ENCODE results near the gene DNAJC6.
"Not testable (repeated sequence)": the region's sequence is repeated elsewhere in the genome, so short reads cannot be mapped to it uniquely, and the experiment has no call there.

DNAJC6 gene

DNA sequence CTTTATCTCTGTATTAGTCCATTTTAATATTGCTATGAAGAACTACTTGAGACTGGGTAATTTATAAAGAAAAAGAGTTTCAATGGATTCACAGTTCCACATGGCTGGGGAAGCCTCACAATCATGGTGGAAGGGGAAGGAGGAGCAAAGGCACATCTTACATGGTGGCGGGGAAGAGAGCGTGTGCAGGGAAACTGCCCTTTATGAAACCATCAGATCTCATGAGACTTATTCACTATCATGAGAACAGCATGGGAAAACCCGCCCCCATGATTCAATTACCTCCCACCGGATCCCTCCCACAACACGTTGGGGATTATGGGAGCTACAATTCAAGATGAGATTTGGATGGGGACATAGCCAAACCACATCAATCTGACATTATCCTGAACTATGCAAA lies 75.1 kb downstream of the DNAJC6 start:
- not testable (repeated sequence) for H3K27ac ChIP-seq (ENCODE audit: low read depth, low read length, severe bottlenecking); H3K36me3 ChIP-seq (ENCODE audit: control insufficient read depth, insufficient read depth, low read length); H3K4me1 ChIP-seq (ENCODE audit: control insufficient read depth, insufficient read depth, low read length, poor library complexity, severe bottlenecking); H3K4me3 ChIP-seq (ENCODE audit: extremely low read depth, insufficient read depth, low read length, poor library complexity, severe bottlenecking); H3K9me3 ChIP-seq (ENCODE audit: control insufficient read depth, low read length)
- WGBS, 2 experiments (ENCODE audit: insufficient coverage in 2 of 2), result no CpG with 5 or more reads among the region's 5 CpGs

DNA sequence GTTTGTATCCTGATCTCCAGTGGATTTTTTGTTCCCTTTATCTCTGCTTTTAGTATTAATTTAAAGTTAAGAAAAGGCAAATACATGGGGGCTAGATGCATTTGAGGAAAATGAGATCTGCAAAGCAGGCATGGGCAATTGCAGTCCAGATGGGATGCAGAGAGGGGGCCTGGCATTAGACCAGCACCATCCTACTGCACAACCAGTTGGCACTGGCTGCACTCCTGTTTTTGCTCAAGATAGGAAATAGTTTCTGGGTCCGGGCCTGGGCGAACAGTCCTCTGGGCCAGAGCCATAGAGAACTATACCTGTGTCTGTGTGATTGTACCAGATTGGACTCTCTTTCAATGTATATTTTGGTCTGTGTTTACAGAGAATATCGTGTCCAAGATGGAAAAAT lies 77.1 kb downstream of the DNAJC6 start:
- H3K4me1 ChIP-seq (ENCODE audit: control insufficient read depth, insufficient read depth, low read length, poor library complexity, severe bottlenecking), result no peaks in the 10 kb centered on the region
- 87 to 90% methylated on average over 2 to 3 of the region's 3 CpGs for WGBS, 2 experiments (ENCODE audit: insufficient coverage in 2 of 2)
- no peak overlapping the region for H3K27ac ChIP-seq (ENCODE audit: low read depth, low read length, severe bottlenecking)
- no peak overlapping the region for H3K4me3 ChIP-seq (ENCODE audit: extremely low read depth, insufficient read depth, low read length, poor library complexity, severe bottlenecking)
- H3K9me3 ChIP-seq (ENCODE audit: control insufficient read depth, low read length), result no peaks in the 10 kb centered on the region
- peaks cover 8% of the 10 kb centered on the region for H3K36me3 ChIP-seq (ENCODE audit: control insufficient read depth, insufficient read depth, low read length)

DNA sequence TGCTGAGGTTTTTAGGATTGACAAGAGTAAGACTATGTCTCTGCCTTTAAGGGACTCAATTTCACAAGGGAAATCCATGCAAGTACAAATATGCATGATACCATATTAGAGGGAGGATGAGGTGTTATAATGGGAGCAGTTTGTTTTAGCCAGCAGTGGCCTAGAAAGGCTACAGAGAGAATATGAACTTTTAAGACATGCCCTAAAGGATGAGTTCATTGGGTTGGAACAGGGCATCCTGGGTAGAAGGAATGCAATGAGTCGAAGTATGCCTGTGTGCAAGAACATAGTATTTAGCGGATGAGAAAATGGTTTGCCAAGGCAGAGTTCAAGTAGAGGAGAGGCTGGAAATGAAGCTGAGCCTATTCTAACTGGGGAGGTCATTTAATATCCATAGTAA lies 78.5 kb downstream of the DNAJC6 start:
- Histone ChIP-seq H3K27ac (ENCODE audit: low read depth, low read length, severe bottlenecking) (no peak overlapping the region), H3K4me1 (ENCODE audit: control insufficient read depth, insufficient read depth, low read length, poor library complexity, severe bottlenecking) (no peaks in the 10 kb centered on the region)

DNA sequence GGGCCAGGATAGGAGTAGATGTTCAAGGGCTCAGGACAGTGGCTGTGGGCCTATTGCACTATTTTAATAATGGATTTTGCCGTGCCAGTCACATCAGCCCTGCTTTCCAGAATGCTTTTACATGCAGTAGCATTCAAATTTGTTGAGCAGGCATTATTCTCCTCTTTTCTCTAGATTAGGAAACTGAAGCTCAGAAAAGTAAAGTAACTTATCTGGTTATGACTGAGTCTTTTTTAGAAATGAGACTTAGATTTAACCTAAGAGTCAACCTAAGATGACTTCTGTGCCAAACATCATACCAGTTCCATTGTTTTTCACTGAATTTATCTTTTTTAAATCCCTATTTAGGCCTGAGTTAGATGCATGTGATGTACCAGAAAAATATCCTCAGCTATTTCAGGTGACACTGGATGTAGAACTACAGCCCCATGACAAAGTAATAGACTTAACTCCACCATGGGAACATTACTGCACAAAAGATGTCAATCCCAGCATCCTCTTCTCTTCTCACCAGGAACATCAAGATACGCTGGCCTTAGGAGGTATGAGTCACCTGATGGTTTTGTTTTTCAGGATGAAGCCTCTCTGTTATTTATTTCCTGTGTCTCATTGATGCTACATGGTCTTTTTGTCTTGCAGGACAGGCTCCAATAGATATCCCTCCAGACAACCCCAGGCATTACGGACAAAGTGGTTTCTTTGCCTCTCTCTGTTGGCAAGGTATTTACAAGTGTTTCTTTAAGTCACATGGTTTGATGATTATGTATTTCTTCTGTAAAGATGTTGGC lies 79.8 kb downstream of the DNAJC6 start:
- Histone ChIP-seq H3K4me1 (ENCODE audit: control insufficient read depth, insufficient read depth, low read length, poor library complexity, severe bottlenecking) (no peaks in the 10 kb centered on the region), H3K9me3 (ENCODE audit: control insufficient read depth, low read length) (no peaks in the 10 kb centered on the region), H3K4me3 (ENCODE audit: extremely low read depth, insufficient read depth, low read length, poor library complexity, severe bottlenecking) (no peak overlapping the region), H3K36me3 (ENCODE audit: control insufficient read depth, insufficient read depth, low read length) (peaks cover 8% of the 10 kb centered on the region), H3K27ac (ENCODE audit: low read depth, low read length, severe bottlenecking) (no peak overlapping the region)
- 88% methylated on average over 1 of the region's 3 CpGs for WGBS, 2 experiments (ENCODE audit: insufficient coverage in 2 of 2)

More for the DNA sequence above, 78.5 kb downstream of the DNAJC6 start:
- H3K36me3 ChIP-seq (ENCODE audit: control insufficient read depth, insufficient read depth, low read length), result peaks cover 8% of the 10 kb centered on the region
- 100% methylated on average over 1 to 2 of the region's 2 CpGs for WGBS, 2 experiments (ENCODE audit: insufficient coverage in 2 of 2)
- no peak overlapping the region for H3K4me3 ChIP-seq (ENCODE audit: extremely low read depth, insufficient read depth, low read length, poor library complexity, severe bottlenecking)
- no peaks in the 10 kb centered on the region for H3K9me3 ChIP-seq (ENCODE audit: control insufficient read depth, low read length)

DNA sequence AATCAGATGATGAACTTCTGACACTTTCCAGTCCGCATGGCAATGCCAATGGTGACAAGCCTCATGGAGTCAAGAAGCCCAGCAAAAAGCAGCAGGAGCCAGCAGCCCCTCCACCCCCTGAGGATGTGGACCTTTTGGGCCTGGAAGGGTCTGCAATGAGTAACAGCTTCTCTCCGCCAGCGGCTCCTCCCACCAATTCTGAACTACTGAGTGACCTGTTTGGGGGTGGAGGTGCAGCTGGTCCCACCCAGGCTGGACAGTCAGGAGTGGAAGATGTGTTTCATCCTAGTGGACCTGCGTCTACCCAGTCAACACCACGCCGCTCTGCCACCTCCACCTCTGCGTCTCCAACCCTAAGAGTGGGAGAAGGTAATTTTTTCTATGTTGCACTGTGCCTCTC lies 83.2 kb downstream of the DNAJC6 start:
- no peak overlapping the region for H3K4me3 ChIP-seq (ENCODE audit: extremely low read depth, insufficient read depth, low read length, poor library complexity, severe bottlenecking)
- H3K4me1 ChIP-seq (ENCODE audit: control insufficient read depth, insufficient read depth, low read length, poor library complexity, severe bottlenecking), result no peaks in the 10 kb centered on the region
- whole genome bisulfite sequencing, 2 experiments (ENCODE audit: insufficient coverage in 2 of 2), result 92 to 97% methylated on average over 2 to 3 of the region's 7 CpGs
- no peaks in the 10 kb centered on the region for H3K9me3 ChIP-seq (ENCODE audit: control insufficient read depth, low read length)
- H3K36me3 ChIP-seq (ENCODE audit: control insufficient read depth, insufficient read depth, low read length), result peaks cover 8% of the 10 kb centered on the region
- no peak overlapping the region for H3K27ac ChIP-seq (ENCODE audit: low read depth, low read length, severe bottlenecking)

DNA sequence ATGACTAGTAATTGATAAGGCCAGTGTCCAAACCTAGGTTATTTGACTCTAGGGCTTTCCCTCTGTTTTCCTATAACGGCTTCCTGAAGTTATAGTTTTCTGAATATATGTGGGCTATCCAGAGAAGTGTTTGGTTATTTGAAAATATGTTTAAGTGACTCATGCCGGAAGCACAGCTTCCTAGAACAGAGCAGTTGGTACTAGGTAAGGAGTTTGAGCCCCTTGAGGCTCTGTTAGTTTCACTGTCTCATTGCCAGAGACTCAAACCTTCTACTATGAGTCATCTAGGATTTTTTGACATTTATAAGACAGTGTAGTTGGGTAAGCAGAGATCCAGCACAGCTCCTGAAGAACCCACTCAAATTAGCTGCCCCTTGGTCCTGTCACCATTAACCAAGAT lies 84.0 kb downstream of the DNAJC6 start:
- Histone ChIP-seq H3K4me1 (ENCODE audit: control insufficient read depth, insufficient read depth, low read length, poor library complexity, severe bottlenecking) (no peaks in the 10 kb centered on the region), H3K27ac (ENCODE audit: low read depth, low read length, severe bottlenecking) (no peak overlapping the region), H3K9me3 (ENCODE audit: control insufficient read depth, low read length) (no peaks in the 10 kb centered on the region), H3K36me3 (ENCODE audit: control insufficient read depth, insufficient read depth, low read length) (peaks cover 6% of the 10 kb centered on the region), H3K4me3 (ENCODE audit: extremely low read depth, insufficient read depth, low read length, poor library complexity, severe bottlenecking) (no peak overlapping the region)
- WGBS, 2 experiments (ENCODE audit: insufficient coverage in 2 of 2), result 88% methylated on average over 1 of the region's 2 CpGs; no CpG with 5 or more reads in 1 of the 2 experiments

DNA sequence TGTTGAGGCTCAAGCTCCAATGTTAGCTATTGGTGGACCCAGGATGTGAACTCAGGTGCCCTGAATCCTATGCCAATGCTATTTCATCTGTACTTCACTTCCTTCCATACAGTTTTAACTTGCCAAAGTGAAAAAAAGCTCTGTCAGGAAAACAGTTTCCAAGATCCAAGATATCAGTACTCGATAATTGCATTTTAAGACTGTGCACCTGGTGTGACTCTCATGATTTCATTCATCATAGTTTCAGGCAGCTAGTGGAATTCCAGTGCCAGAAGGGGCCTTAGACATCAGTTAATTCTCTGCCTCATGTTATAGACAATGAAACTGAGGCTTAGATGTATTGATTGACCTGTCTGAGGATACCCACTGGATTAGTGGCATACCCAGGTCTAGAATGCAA lies 84.6 kb downstream of the DNAJC6 start:
- 89 to 100% methylated on average over 1 of the region's 1 CpG for WGBS, 2 experiments (ENCODE audit: insufficient coverage in 2 of 2)
- H3K27ac ChIP-seq (ENCODE audit: low read depth, low read length, severe bottlenecking), result no peak overlapping the region
- H3K9me3 ChIP-seq (ENCODE audit: control insufficient read depth, low read length), result no peaks in the 10 kb centered on the region
- no peaks in the 10 kb centered on the region for H3K4me1 ChIP-seq (ENCODE audit: control insufficient read depth, insufficient read depth, low read length, poor library complexity, severe bottlenecking)
- H3K4me3 ChIP-seq (ENCODE audit: extremely low read depth, insufficient read depth, low read length, poor library complexity, severe bottlenecking), result no peak overlapping the region
- peaks cover 4% of the 10 kb centered on the region for H3K36me3 ChIP-seq (ENCODE audit: control insufficient read depth, insufficient read depth, low read length)

DNA sequence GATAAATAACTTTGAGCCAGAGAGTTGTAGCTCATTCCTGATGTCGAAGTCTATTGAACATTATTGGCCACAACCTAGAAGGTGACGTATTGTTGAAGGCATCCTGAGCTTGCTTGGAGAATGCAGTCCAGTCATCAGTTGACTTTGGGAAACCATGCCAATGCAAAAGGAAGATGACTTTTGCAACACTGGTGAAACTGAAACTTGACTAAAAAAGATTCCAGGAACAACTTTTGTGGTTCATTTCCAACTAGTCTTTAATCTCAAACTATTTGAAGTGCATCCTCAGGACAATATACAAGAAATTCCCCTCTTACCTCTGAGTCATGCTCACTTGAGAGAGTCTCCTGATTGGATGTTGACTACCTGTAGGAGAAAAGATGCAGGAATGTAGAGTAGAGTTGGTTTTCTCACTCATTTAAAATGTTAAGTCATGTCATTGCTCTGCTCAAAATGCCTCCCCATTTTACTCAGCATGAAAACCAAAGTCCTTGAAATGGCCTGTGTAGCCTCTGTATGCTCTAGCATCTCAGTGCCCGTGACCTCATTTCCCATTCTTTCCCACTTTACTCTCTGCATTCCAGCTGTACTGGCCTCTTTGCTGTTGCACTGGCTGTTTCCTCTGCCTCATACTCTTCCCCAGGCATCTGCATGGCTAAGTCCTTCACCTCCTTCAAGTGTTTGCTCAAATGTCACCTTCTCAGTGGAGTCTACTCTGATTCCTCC lies 86.7 kb downstream of the DNAJC6 start:
- Histone ChIP-seq H3K27ac (ENCODE audit: low read depth, low read length, severe bottlenecking) (peak overlapping the region; percentile 41), H3K4me1 (ENCODE audit: control insufficient read depth, insufficient read depth, low read length, poor library complexity, severe bottlenecking) (no peaks in the 10 kb centered on the region), H3K36me3 (ENCODE audit: control insufficient read depth, insufficient read depth, low read length) (no peaks in the 10 kb centered on the region), H3K4me3 (ENCODE audit: extremely low read depth, insufficient read depth, low read length, poor library complexity, severe bottlenecking) (no peak overlapping the region), H3K9me3 (ENCODE audit: control insufficient read depth, low read length) (no peaks in the 10 kb centered on the region)
- WGBS, 2 experiments (ENCODE audit: insufficient coverage in 2 of 2), result 88 to 98% methylated on average over 3 of the region's 3 CpGs

DNA sequence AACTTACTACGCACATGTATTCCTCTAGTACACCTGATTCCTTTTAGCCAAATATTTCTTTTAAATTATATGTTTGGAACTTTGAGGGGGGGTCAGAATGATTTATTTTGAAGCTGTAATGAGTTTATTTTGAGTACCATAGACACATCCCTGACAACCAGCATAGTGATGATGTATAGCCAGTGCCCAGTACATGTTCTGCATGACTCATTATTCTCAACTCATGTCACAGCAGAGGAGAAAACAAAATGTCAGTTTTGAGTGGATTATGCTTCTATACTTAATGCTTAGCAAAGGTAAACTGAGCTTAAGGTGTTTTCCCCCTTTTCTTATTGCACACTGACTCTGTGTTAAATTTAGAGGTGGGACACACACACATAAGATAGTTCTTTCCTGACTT lies 88.7 kb downstream of the DNAJC6 start:
- Histone ChIP-seq H3K36me3 (ENCODE audit: control insufficient read depth, insufficient read depth, low read length) (no peaks in the 10 kb centered on the region), H3K4me3 (ENCODE audit: extremely low read depth, insufficient read depth, low read length, poor library complexity, severe bottlenecking) (no peak overlapping the region), H3K27ac (ENCODE audit: low read depth, low read length, severe bottlenecking) (no peak overlapping the region), H3K4me1 (ENCODE audit: control insufficient read depth, insufficient read depth, low read length, poor library complexity, severe bottlenecking) (no peaks in the 10 kb centered on the region), H3K9me3 (ENCODE audit: control insufficient read depth, low read length) (no peaks in the 10 kb centered on the region)
- no CpG with 5 or more reads among the region's 1 CpG for WGBS, 2 experiments (ENCODE audit: insufficient coverage in 2 of 2)

DNA sequence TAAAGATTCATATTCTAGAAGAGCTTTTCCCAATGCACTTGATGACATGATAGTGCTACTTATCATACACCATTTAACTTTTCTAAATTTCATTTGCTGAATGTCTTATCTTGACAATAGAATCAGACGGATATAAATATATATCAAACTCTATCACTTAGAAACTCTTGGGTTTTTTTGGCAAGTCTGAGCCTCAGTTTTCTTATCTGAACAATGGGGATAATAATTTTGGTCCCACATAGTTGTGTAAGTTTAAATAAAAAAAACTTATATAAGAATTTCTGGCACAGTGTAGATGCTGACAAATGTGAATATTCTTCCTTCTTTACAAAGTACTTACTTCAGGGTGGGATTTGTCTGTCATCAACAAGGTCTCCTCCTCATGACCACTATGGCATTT lies 89.7 kb downstream of the DNAJC6 start:
- H3K4me3 ChIP-seq (ENCODE audit: extremely low read depth, insufficient read depth, low read length, poor library complexity, severe bottlenecking), result no peak overlapping the region
- no peaks in the 10 kb centered on the region for H3K36me3 ChIP-seq (ENCODE audit: control insufficient read depth, insufficient read depth, low read length)
- no peak overlapping the region for H3K27ac ChIP-seq (ENCODE audit: low read depth, low read length, severe bottlenecking)
- no peaks in the 10 kb centered on the region for H3K4me1 ChIP-seq (ENCODE audit: control insufficient read depth, insufficient read depth, low read length, poor library complexity, severe bottlenecking)
- no CpG with 5 or more reads among the region's 1 CpG for WGBS, 2 experiments (ENCODE audit: insufficient coverage in 2 of 2)
- H3K9me3 ChIP-seq (ENCODE audit: control insufficient read depth, low read length), result no peaks in the 10 kb centered on the region

DNA sequence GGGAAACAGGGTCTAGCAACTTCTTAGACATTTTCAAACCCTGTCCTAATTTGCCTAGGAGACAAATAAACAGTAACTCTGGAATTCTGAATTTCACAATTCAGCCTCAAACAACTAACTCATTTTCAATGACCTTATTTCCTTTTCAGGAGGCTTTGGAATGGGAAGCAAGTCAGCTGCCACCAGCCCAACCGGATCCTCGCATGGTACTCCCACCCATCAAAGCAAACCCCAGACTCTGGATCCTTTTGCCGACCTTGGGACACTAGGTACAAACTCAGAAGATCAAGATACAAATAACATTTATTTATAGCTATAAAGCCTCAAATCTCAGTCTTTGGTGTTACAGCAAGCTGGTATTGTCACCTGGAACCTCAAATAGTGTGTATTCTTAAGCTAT lies 92.3 kb downstream of the DNAJC6 start:
- Histone ChIP-seq H3K4me3 (ENCODE audit: extremely low read depth, insufficient read depth, low read length, poor library complexity, severe bottlenecking) (no peak overlapping the region), H3K4me1 (ENCODE audit: control insufficient read depth, insufficient read depth, low read length, poor library complexity, severe bottlenecking) (no peaks in the 10 kb centered on the region), H3K9me3 (ENCODE audit: control insufficient read depth, low read length) (no peaks in the 10 kb centered on the region), H3K27ac (ENCODE audit: low read depth, low read length, severe bottlenecking) (no peak overlapping the region), H3K36me3 (ENCODE audit: control insufficient read depth, insufficient read depth, low read length) (no peaks in the 10 kb centered on the region)
- WGBS, 2 experiments (ENCODE audit: insufficient coverage in 2 of 2), result 80% methylated on average over 1 of the region's 3 CpGs; no CpG with 5 or more reads in 1 of the 2 experiments
